PC-9 (cell line): ENCODE data around the gene EPS15. TPM values are rescaled to one million over a fixed set of nuclear protein-coding genes. Genes with fewer than 3 reads are reported as not detected.
"Not testable (repeated sequence)": the region's sequence is repeated elsewhere in the genome, so short reads cannot be mapped to it uniquely, and the experiment has no call there.

ENCODE experiments used
- BruUV-seq: library from RNA; stranded (reverse); fragments of 400-500 nt; replicated peaks from 2 replicates; lab custom pipeline; 2021; lab: Mats Ljungman, UMichigan
- CTCF ChIA-PET: fragments of 300-600 bp; sonication (Branson Sonifier 250); formaldehyde crosslinking; loops from one replicate; lab custom pipeline; 2022; ENCODE audit warnings: antibody characterized with exemption; lab: Charles Lee
- POLR2A ChIA-PET: fragments of 300-600 bp; sonication (Branson Sonifier 250); formaldehyde crosslinking; loops from one replicate; lab custom pipeline; 2022; ENCODE audit warnings: antibody characterized with exemption; ENCODE audit not compliant: unreplicated experiment; lab: Charles Lee
- DNase-seq, 2 experiments: peaks; one replicate each; pipeline versions ENCODE4 v3.0.0 to v3.0.0-alpha.2; 2015 to 2022; ENCODE audit warnings: mixed read lengths in 1 of 2
- H2AFZ ChIP-seq: fragments of 200-600 bp; sonication (generic); 2 replicates; pipeline ENCODE4 v1.8.1; 2017; ENCODE audit warnings: antibody characterized with exemption
- H3F3A ChIP-seq: fragments of 200-600 bp; sonication (generic); 2 replicates; pipeline ENCODE4 v1.8.1; 2017; ENCODE audit warnings: antibody characterized with exemption, mild to moderate bottlenecking, low read depth; ENCODE audit not compliant: insufficient read depth
- H3K27ac ChIP-seq: fragments of 200-600 bp; sonication (generic); 2 replicates; pipeline ENCODE4 v1.6.1; 2016; ENCODE audit warnings: mixed run types
- H3K27me3 ChIP-seq: fragments of 200-600 bp; sonication (generic); 2 replicates; pipeline ENCODE4 v1.6.1; 2016; ENCODE audit warnings: low read depth, mixed run types; ENCODE audit not compliant: insufficient read depth
- H3K36me3 ChIP-seq: fragments of 200-600 bp; sonication (generic); 2 replicates; pipeline ENCODE4 v1.6.1; 2016; ENCODE audit warnings: low read depth, mixed run types
- H3K4me1 ChIP-seq: fragments of 200-600 bp; sonication (generic); replicated peaks from 2 replicates; pipeline ENCODE4 v1.6.1; 2016; ENCODE audit warnings: mixed run types; ENCODE audit not compliant: insufficient read depth
- H3K4me2 ChIP-seq: fragments of 200-600 bp; sonication (generic); 2 replicates; pipeline ENCODE4 v1.6.1; 2017; ENCODE audit warnings: mixed run types
- H3K4me3 ChIP-seq: fragments of 200-600 bp; sonication (generic); 2 replicates; pipeline ENCODE4 v1.6.1; 2016; ENCODE audit warnings: mixed run types
- H3K79me2 ChIP-seq: fragments of 200-600 bp; sonication (generic); 2 replicates; pipeline ENCODE4 v1.6.1; 2017; ENCODE audit warnings: low read depth, mixed run types
- H3K9me2 ChIP-seq: fragments of 200-600 bp; sonication (generic); 2 replicates; pipeline ENCODE4 v1.8.1; 2017; ENCODE audit warnings: mild to moderate bottlenecking; ENCODE audit not compliant: insufficient read depth
- H3K9me3 ChIP-seq: fragments of 200-600 bp; sonication (generic); 2 replicates; pipeline ENCODE4 v1.8.1; 2016; ENCODE audit warnings: low read depth; ENCODE audit not compliant: insufficient read depth
- H4K20me1 ChIP-seq: fragments of 200-600 bp; sonication (generic); 2 replicates; pipeline ENCODE4 v1.8.1; 2017; ENCODE audit not compliant: insufficient read depth
- CTCF ChIP-seq: fragments of 200-600 bp; sonication (generic); conservative IDR thresholded peaks from 2 replicates; pipeline ENCODE4 v1.6.1; 2017; ENCODE audit warnings: mixed run types, antibody characterized with exemption, mild to moderate bottlenecking, moderate library complexity
- EZH2 ChIP-seq: fragments of 200-600 bp; sonication (generic); IDR thresholded peaks from 2 replicates; pipeline ENCODE4 v1.8.0; 2017; ENCODE audit warnings: antibody characterized with exemption, low read depth
- intact Hi-C: fragments of 100-400 bp; cut with micrococcal nuclease; formaldehyde crosslinking; loops from one replicate; pipeline ENCODE4 v1.10.0; 2022; ENCODE audit not compliant: unreplicated experiment
- total RNA-seq: library from RNA; stranded (reverse); gene quantifications from 2 replicates; pipeline ENCODE4 v1.2.3, GENCODE V29; 2021

EPS15 gene
- total RNA-seq, 1 experiment from 2014 or later = 60.1 TPM

DNA sequence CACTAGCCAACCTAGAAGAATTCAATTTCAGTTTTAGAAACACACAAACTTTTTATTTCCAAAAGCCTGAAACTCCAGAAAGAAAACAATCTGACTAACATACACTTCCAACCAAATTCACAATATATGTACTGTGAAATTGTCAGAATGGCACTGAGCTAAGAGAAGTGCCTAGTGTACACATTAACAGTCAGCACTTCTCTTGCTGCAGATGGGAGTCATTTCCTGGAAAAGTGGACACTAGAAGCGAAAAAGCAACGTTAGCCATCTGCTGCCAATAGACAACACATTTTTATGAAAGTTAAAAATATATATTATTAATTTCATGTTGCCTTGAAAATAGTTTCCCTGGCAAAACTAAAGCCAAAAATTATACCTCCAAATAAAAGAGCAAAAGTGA is 66.1 kb downstream of the EPS15 start:
- TF ChIP-seq CTCF (no peak), EZH2 (no peak)
- BruUV-seq = no TSS peak

GRCh38 chr1:51448844-51449454 is 70.1 kb downstream of the EPS15 start:
- H3K9me2 ChIP-seq, CTCF ChIA-PET, H3K4me2 ChIP-seq, H2AFZ ChIP-seq, H3K79me2 ChIP-seq, H3K27ac ChIP-seq, H3K9me3 ChIP-seq, H3F3A ChIP-seq, H4K20me1 ChIP-seq, DNase-seq, H3K27me3 ChIP-seq, BruUV-seq, intact Hi-C loops, H3K4me1 ChIP-seq, POLR2A ChIA-PET, H3K4me3 ChIP-seq: not testable (repeated sequence)
- peaks cover 11% of the 10 kb centered on the region for H3K36me3 ChIP-seq

More for the DNA sequence above, 66.1 kb downstream of the EPS15 start:
- Histone ChIP-seq H3K4me3 (no peak overlapping the region), H3K27me3 (no peaks in the 10 kb centered on the region), H3K79me2 (no peaks in the 10 kb centered on the region), H3F3A (0 out of 2 replicates have a peak, but pooled peaks cover 14% of the 10 kb centered on the region), H3K4me1 (no peaks in the 10 kb centered on the region), H4K20me1 (no peaks in the 10 kb centered on the region), H3K27ac (no peak overlapping the region), H3K36me3 (peaks cover 4% of the 10 kb centered on the region), H2AFZ (no peak overlapping the region), H3K4me2 (no peak overlapping the region), H3K9me3 (no peaks in the 10 kb centered on the region), H3K9me2 (no peaks in the 10 kb centered on the region)
- CTCF ChIA-PET = no interaction called here
- no peak for DNase-seq
- intact Hi-C loops = no loop called here
- POLR2A ChIA-PET = no interaction called here

GRCh38 chr1:51445351-51446090 is 73.5 kb downstream of the EPS15 start:
- TF ChIP-seq EZH2 = no peak
- no peak for TF ChIP-seq CTCF
- CTCF ChIA-PET = interaction anchor here (0.6 kb wide), 2 partner anchors 7 to 9 kb away, joined by 3 to 9 read pairs; no protein-coding TSS in a partner anchor
- intact Hi-C loops = no loop called here

More at GRCh38 chr1:51445351-51446090, 73.5 kb downstream of the EPS15 start:
- BruUV-seq = no TSS peak
- no peak overlapping the region for H3K27ac ChIP-seq
- peaks cover 14% of the 10 kb centered on the region for H3F3A ChIP-seq
- no peaks in the 10 kb centered on the region for H3K79me2 ChIP-seq
- POLR2A ChIA-PET = no interaction called here
- H4K20me1 ChIP-seq = peaks cover 3% of the 10 kb centered on the region
- H2AFZ ChIP-seq = no peak overlapping the region
- DNase-seq = no peak
- H3K9me3 ChIP-seq = no peaks in the 10 kb centered on the region
- no peaks in the 10 kb centered on the region for H3K4me1 ChIP-seq
- H3K9me2 ChIP-seq = no peaks in the 10 kb centered on the region
- H3K36me3 ChIP-seq = peaks cover 15% of the 10 kb centered on the region
- H3K27me3 ChIP-seq = no peaks in the 10 kb centered on the region
- H3K4me3 ChIP-seq = no peak overlapping the region
- no peak overlapping the region for H3K4me2 ChIP-seq
